Lower leg skin (tissue), 3 donors: ENCODE data around the gene DLG2.

Experiments used
- CTCF ChIP-seq, 3 donors: fragments of 450-650 bp; IDR thresholded peaks; one replicate each; pipeline ENCODE4 v1.5.1; 2016; ENCODE audit warnings: antibody characterized with exemption in 3 of 3, mild to moderate bottlenecking in 3 of 3, moderate library complexity in 2 of 3
- POLR2A ChIP-seq, 2 donors: fragments of 450-650 bp; IDR thresholded peaks; one replicate each; pipeline ENCODE4 v1.6.1; 2016 to 2017; ENCODE audit warnings: antibody characterized with exemption in 2 of 2, mild to moderate bottlenecking in 1 of 2, moderate library complexity in 1 of 2

DNA sequence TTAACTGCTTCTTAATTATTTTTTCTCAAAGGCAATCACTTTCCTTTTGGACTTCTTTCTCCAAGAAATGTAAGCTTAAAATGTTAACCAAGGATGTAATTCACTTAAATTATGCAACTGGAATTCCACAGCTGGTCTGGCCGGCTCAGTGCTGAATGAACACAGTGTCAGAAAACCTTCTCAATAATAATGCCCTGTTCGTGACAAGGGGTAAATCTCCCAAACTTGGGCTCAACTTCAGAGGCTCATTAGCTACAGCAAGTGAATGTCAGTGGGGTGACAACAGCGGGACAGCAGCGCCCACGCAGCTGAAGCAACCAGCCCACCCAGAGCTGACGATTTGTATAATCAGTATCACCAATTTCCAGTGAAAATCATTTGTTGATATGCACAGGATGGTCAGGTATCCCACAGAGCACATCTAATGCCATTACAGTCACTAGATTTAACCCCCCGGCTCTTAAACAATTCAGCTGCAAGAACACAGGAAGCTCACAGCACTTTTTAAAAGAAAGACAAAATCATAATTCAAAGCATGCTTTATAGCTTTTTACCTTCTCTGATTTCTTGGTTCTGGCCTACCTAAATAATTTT lies 704.8 kb downstream of the DLG2 start:
- TF ChIP-seq CTCF (IDR thresholded peaks at IDR 0.05): no peak
- no peak for TF ChIP-seq POLR2A (IDR thresholded peaks at IDR 0.05)
